Measurements from ENCODE around the gene PNMT.

Gene PNMT

GRCh38 chr17:39650121-39650579, 18.1 kb upstream of the PNMT start:
- TF ChIP-seq EP300 (IDR thresholded peaks at IDR 0.05; ENCODE audit: borderline replicate concordance) (no peak), YY1 (IDR thresholded peaks at IDR 0.05; ENCODE audit: low read depth) (no peak), CREB1 (IDR thresholded peaks at IDR 0.05; ENCODE audit: low read depth) (no peak), MAX (IDR thresholded peaks at IDR 0.05) (no peak), CEBPB (IDR thresholded peaks at IDR 0.05) (no peak), NFIC (IDR thresholded peaks at IDR 0.05) (no peak), TCF12 (IDR thresholded peaks at IDR 0.05; ENCODE audit: low read depth) (no peak), RAD21 (IDR thresholded peaks at IDR 0.05; ENCODE audit: low read depth) (no peak), TAF1 (IDR thresholded peaks at IDR 0.05; ENCODE audit: low read depth) (no peak), REST (IDR thresholded peaks at IDR 0.05; ENCODE audit: low read depth) (no peak)
- TF ChIP-seq, protein P1, sequence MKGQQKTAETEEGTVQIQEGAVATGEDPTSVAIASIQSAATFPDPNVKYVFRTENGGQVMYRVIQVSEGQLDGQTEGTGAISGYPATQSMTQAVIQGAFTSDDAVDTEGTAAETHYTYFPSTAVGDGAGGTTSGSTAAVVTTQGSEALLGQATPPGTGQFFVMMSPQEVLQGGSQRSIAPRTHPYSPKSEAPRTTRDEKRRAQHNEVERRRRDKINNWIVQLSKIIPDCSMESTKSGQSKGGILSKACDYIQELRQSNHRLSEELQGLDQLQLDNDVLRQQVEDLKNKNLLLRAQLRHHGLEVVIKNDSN (IDR thresholded peaks at IDR 0.05): no peak

DNA sequence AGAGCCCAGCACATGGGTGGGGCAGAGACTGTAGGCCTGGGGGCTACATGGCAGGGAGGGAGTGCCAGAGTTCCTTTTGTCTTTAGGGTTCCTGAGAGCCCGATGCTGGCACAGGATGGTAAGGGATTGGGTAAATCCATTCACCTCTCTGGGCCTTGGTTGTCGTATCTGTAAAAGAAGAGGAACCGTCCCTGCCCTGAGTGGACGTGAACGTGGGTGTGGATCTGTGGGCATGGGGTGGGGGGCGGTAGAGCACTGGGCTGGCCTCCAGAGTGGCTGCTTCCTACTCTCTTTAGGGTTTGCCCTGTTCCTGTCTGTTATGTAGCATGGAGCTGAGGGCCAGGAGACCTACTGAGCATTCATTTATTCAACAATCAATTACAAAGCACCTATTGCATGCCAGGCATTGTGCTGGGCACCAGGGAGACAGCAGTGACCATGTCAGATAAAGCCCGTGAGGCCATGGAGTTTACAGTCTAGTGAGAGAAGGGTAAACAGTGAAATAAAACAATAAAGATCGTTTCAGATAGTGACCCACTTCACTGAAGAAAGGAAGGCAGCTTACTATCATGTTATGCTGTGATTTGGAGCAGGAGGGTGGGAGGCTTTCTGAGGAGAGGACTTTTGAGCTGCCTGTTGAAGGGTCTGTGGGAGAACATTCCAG, 16.2 kb upstream of the PNMT start:
- no peak for TF ChIP-seq NFIC (IDR thresholded peaks at IDR 0.05)
- no peak for TF ChIP-seq EGR1 (IDR thresholded peaks at IDR 0.05)
- no peak for TF ChIP-seq REST (IDR thresholded peaks at IDR 0.05; ENCODE audit: low read depth)
- no peak for TF ChIP-seq CREB1 (IDR thresholded peaks at IDR 0.05; ENCODE audit: low read depth)
- no peak for TF ChIP-seq TEAD4 (IDR thresholded peaks at IDR 0.05)
- no peak for TF ChIP-seq TCF12 (IDR thresholded peaks at IDR 0.05; ENCODE audit: low read depth)
- TF ChIP-seq, protein P1 (IDR thresholded peaks at IDR 0.05): no peak
- no peak for TF ChIP-seq RAD21 (IDR thresholded peaks at IDR 0.05; ENCODE audit: low read depth)
- no peak for TF ChIP-seq MAX (IDR thresholded peaks at IDR 0.05)
- TF ChIP-seq ZBTB7A (IDR thresholded peaks at IDR 0.05; ENCODE audit: low read depth): no peak
- no peak for TF ChIP-seq TAF1 (IDR thresholded peaks at IDR 0.05; ENCODE audit: low read depth)
- TF ChIP-seq YY1 (IDR thresholded peaks at IDR 0.05; ENCODE audit: low read depth): no peak
- no peak for TF ChIP-seq EP300 (IDR thresholded peaks at IDR 0.05; ENCODE audit: borderline replicate concordance)
- no peak for TF ChIP-seq FOXM1 (IDR thresholded peaks at IDR 0.05; ENCODE audit: borderline replicate concordance, low read depth)

- TF ChIP-seq EGR1 (IDR thresholded peaks at IDR 0.05): no peak
- TF ChIP-seq REST (IDR thresholded peaks at IDR 0.05; ENCODE audit: low read depth): no peak
- TF ChIP-seq CREB1 (IDR thresholded peaks at IDR 0.05; ENCODE audit: low read depth): no peak
- TF ChIP-seq TAF1 (IDR thresholded peaks at IDR 0.05; ENCODE audit: low read depth): no peak
- no peak for TF ChIP-seq RAD21 (IDR thresholded peaks at IDR 0.05; ENCODE audit: low read depth)
- TF ChIP-seq MAX (IDR thresholded peaks at IDR 0.05): no peak
- TF ChIP-seq FOXM1 (IDR thresholded peaks at IDR 0.05; ENCODE audit: borderline replicate concordance, low read depth): no peak
- no peak for TF ChIP-seq CEBPB (IDR thresholded peaks at IDR 0.05)
- TF ChIP-seq TEAD4 (IDR thresholded peaks at IDR 0.05): no peak
- TF ChIP-seq TCF12 (IDR thresholded peaks at IDR 0.05; ENCODE audit: low read depth): no peak
- no peak for TF ChIP-seq YY1 (IDR thresholded peaks at IDR 0.05; ENCODE audit: low read depth)
- TF ChIP-seq ZBTB7A (IDR thresholded peaks at IDR 0.05; ENCODE audit: low read depth): no peak
- no peak for TF ChIP-seq EP300 (IDR thresholded peaks at IDR 0.05; ENCODE audit: borderline replicate concordance)
- TF ChIP-seq, protein P1 (IDR thresholded peaks at IDR 0.05): no peak
Observed at GRCh38 chr17:39652587-39653315, 15.5 kb upstream of the PNMT start.
